ENCODE measurements around the gene S1PR5. TPM values are rescaled to one million over a fixed set of nuclear protein-coding genes. Genes with fewer than 3 reads are reported as not detected.
A peak's percentile ranks its signal among the peaks of the same experiment; 100 is the strongest.

S1PR5 gene
- total RNA-seq, 4 donors from 2014 or later: 1.8 to 2.6 TPM; not detected in 2

DNA sequence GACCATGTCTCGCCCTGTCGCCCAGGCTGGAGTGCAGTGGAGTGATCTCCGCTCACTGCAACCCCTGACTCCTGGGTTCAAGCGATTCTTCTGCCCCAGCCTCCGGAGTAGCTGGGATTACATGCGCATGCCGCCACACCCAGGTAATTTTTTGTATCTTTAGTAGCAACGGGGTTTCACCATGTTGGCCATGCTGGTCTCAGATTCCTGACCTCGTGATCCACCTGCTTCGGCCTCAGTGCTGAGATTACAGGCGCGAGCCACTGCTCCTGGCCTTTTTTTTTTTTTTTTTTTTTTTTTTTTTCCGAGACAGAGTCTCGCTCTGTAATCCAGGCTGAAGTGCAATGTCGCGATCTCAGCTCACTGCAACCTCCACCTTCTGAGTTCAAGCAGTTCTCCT, 9.2 kb downstream of the S1PR5 start:
- intact Hi-C loops (cut with DNase I; ENCODE audit: low total_unique reads): no loop called here

DNA sequence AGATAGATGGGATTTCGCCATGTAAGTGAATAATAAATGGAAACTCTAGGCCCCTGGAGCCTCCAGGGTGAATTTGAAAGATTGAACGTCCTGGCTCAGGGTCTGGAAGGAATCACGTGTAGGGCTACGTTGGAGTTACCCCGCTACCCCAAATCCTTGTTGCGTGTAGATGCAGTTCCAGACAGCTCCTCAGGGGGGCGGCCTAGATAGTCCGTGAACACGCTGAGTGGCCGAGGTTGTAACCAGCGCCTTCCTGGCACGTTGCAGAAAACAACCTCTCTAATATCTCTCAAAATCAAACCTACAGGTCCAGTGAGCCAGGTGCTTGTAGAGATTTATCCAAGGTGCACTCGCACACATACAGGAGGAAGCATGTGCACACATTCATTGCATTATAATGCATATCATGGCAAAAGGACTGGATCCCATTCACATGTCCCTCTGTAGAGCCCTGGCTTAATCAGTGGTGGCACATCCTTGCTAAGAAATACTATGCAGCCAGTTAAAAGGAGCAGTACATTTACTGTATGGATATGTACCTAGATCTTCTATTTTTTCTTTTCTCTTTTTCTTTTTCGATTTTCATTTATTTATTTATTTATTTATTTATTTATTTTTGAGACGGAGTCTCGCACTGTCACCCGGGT, 11.5 kb downstream of the S1PR5 start:
- peaks cover 0 to 3% of the 10 kb centered on the region in 2 donors for H3K4me1 ChIP-seq
- no peak overlapping the region for H3K27ac ChIP-seq
- intact Hi-C loops (cut with DNase I; ENCODE audit: low total_unique reads): no loop called here
- H3K9me3 ChIP-seq: no peaks in the 10 kb centered on the region
- no peak overlapping the region for H3K4me3 ChIP-seq
- H3K36me3 ChIP-seq: no peaks in the 10 kb centered on the region
- no peak for TF ChIP-seq POLR2A (IDR thresholded peaks at IDR 0.05)
- TF ChIP-seq, protein P1, sequence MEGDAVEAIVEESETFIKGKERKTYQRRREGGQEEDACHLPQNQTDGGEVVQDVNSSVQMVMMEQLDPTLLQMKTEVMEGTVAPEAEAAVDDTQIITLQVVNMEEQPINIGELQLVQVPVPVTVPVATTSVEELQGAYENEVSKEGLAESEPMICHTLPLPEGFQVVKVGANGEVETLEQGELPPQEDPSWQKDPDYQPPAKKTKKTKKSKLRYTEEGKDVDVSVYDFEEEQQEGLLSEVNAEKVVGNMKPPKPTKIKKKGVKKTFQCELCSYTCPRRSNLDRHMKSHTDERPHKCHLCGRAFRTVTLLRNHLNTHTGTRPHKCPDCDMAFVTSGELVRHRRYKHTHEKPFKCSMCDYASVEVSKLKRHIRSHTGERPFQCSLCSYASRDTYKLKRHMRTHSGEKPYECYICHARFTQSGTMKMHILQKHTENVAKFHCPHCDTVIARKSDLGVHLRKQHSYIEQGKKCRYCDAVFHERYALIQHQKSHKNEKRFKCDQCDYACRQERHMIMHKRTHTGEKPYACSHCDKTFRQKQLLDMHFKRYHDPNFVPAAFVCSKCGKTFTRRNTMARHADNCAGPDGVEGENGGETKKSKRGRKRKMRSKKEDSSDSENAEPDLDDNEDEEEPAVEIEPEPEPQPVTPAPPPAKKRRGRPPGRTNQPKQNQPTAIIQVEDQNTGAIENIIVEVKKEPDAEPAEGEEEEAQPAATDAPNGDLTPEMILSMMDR (IDR thresholded peaks at IDR 0.05): peak; percentile 53 to 68 (median 64)
- no peaks in the 10 kb centered on the region for H3K27me3 ChIP-seq
- peak; percentile 66 to 70 for DNase-seq

More for the DNA sequence above, 9.2 kb downstream of the S1PR5 start:
- H3K27me3 ChIP-seq: no peaks in the 10 kb centered on the region
- no peak for DNase-seq
- H3K36me3 ChIP-seq: no peaks in the 10 kb centered on the region
- no peak overlapping the region for H3K4me3 ChIP-seq
- H3K4me1 ChIP-seq: peaks cover 0 to 3% of the 10 kb centered on the region in 2 donors
- H3K9me3 ChIP-seq: no peaks in the 10 kb centered on the region
- no peak overlapping the region for H3K27ac ChIP-seq
- TF ChIP-seq POLR2A (IDR thresholded peaks at IDR 0.05): no peak
- TF ChIP-seq, protein P1 (IDR thresholded peaks at IDR 0.05): no peak

DNA sequence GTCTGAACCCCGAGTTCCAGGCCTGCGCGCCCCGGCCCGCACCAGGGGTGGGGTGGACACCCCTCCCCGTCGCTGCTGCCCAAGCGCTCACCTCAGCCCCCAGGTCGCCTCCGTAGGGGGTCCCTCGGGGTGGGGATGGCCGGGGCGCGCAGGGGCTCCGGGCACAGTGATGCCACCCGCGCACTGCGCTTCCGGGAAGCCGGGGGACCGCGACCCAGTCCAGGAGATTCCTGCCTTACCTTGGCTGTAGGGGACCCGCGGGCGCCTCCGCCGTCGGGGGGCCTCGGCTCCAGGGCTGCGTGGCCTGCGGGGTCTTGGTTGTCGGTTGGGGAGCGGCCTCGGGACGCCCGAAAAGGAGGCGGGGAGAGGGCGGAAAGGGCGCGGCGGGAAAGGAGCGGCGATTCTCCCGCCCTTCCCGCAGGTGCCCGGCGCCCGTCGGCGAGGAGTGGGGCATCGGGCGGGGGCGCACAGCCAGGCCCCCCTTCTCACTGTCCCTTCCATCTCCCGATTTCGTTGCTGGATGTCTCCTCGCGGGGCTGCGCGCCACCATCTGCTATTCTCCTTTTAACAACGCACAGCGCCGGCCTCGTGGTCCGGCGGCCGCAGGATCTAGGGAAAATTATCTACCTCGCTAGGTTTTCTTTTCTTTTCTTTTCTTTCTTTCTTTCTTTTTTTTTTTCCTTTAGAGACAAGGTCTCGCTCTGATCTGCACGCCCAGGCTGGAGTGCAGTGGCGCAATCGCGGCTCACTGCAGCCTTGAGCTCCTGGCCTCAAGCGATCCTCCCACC, 14.1 kb downstream of the S1PR5 start, which contains the start of gene KEAP1:
TSS of gene KEAP1 (minus strand) at position 355 of the 788 bp plus-strand sequence. CDS start 3,323 bp downstream, outside the sequence.
- H3K27me3 ChIP-seq: no peaks in the 10 kb centered on the region
- intact Hi-C loops (cut with DNase I; ENCODE audit: low total_unique reads): no loop called here
- H3K4me3 ChIP-seq: peak within 1 kb of the TSS; percentile 73 to 79
- H3K36me3 ChIP-seq: no peaks in the 10 kb centered on the region
- no peak for TF ChIP-seq POLR2A (IDR thresholded peaks at IDR 0.05)
- TF ChIP-seq, protein P1 (IDR thresholded peaks at IDR 0.05): no peak
- peaks cover 0 to 10% of the 10 kb centered on the region in 2 donors for H3K4me1 ChIP-seq
- no peaks in the 10 kb centered on the region for H3K9me3 ChIP-seq
- peak within 1 kb of the TSS; percentile 89 for H3K27ac ChIP-seq
- DNase-seq: peak in 1 of 2 donors; percentile 39

DNA sequence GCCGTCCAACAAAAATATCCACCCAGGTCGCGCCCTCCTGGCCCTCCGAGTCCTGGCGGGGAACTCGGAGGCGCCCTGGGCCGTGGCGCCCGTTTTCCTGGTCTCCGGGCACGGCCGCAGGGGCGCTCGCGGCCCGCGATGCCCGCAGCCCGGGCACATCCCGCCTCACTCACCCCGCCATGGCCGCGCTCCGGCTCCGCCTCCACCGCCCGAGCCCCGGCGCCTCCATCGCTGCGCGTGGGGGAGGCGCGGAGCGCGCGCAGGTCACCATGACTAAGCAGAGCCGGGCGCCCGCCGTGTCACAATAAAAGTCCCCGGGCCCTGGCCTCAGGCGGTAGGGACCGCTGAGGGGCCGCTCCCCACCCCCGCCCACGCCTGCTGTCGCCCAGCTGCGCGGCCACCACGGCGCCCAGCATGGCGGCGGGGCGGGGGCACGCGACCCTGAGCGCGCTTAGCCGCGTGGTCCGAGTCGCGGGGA, 14.7 kb downstream of the S1PR5 start:
- H3K27ac ChIP-seq: peak overlapping the region; percentile 89
- H3K27me3 ChIP-seq: no peaks in the 10 kb centered on the region
- H3K36me3 ChIP-seq: no peaks in the 10 kb centered on the region
- peak overlapping the region; percentile 73 to 79 for H3K4me3 ChIP-seq
- H3K4me1 ChIP-seq: peaks cover 0 to 10% of the 10 kb centered on the region in 2 donors
- DNase-seq: peak; percentile 92
- TF ChIP-seq, protein P1 (IDR thresholded peaks at IDR 0.05): peak in 3 of 4 experiments; percentile 11 to 45 (median 20)
- TF ChIP-seq POLR2A (IDR thresholded peaks at IDR 0.05): peak; percentile 53 to 79
- no peaks in the 10 kb centered on the region for H3K9me3 ChIP-seq
- intact Hi-C loops (cut with DNase I; ENCODE audit: low total_unique reads): no loop called here

All from uterus (tissue), 4 donors.